OCI-LY3 (cell line): ENCODE measurements around the gene PTPN5.

ENCODE experiments used
- H2AFZ ChIP-seq: fragments of 200-600, 300-600 bp; shearing (Covaris generic); 2 replicates; pipeline ENCODE4 v1.6.0; 2014; ENCODE audit warnings: antibody characterized with exemption, low read depth, low read length
- H3K27ac ChIP-seq: fragments of 200-600, 300-600 bp; sonication (generic); 2 replicates; pipeline ENCODE4 v1.5.1; 2014; ENCODE audit warnings: mild to moderate bottlenecking, low read length, moderate library complexity, mixed read lengths
- H3K27me3 ChIP-seq: fragments of 200-600, 300-600 bp; sonication (generic); 2 replicates; pipeline ENCODE4 v1.6.1; 2014; ENCODE audit warnings: low read depth, low read length, mixed read lengths
- H3K36me3 ChIP-seq: fragments of 200-600, 300-600 bp; sonication (generic); replicated peaks from 2 replicates; pipeline ENCODE3; 2014; ENCODE audit warnings: low read depth, low read length, mixed read lengths
- H3K4me1 ChIP-seq: fragments of 300-600, 200-600 bp; sonication (generic); 2 replicates; pipeline ENCODE4 v1.6.1; 2014; ENCODE audit warnings: low read length, mixed read lengths
- H3K4me2 ChIP-seq: fragments of 200-600, 300-600 bp; sonication (generic); 2 replicates; pipeline ENCODE4 v1.6.1; 2014; ENCODE audit warnings: low read length, mixed read lengths
- H3K4me3 ChIP-seq: fragments of 300-600, 200-600 bp; sonication (generic); 2 replicates; pipeline ENCODE4 v1.5.1; 2014; ENCODE audit warnings: antibody characterized with exemption, mild to moderate bottlenecking, low read length, moderate library complexity
- H3K79me2 ChIP-seq: fragments of 300-600, 200-600 bp; shearing (Covaris generic); 2 replicates; pipeline ENCODE4 v1.6.1; 2014; ENCODE audit warnings: mild to moderate bottlenecking, low read length, mixed read lengths
- H3K9ac ChIP-seq: fragments of 300-600, 200-600 bp; shearing (Covaris generic); 2 replicates; pipeline ENCODE4 v1.6.0; 2014; ENCODE audit warnings: mild to moderate bottlenecking, low read length, moderate library complexity
- H3K9me3 ChIP-seq: fragments of 200-600, 300-600 bp; shearing (Covaris generic); 2 replicates; pipeline ENCODE4 v1.6.1; 2014; ENCODE audit warnings: low read length, mixed read lengths; ENCODE audit not compliant: insufficient read depth
- H4K20me1 ChIP-seq: fragments of 200-600, 300-600 bp; sonication (generic); 2 replicates; pipeline ENCODE4 v1.6.1; 2016; ENCODE audit warnings: low read length, mixed read lengths; ENCODE audit not compliant: insufficient read depth
- CTCF ChIP-seq: fragments of 200-600, 300-600 bp; sonication (generic); IDR thresholded peaks from 2 replicates; pipeline ENCODE4 v1.5.1; 2014; ENCODE audit warnings: antibody characterized with exemption, low read length, low read depth
- EZH2phosphoT487 ChIP-seq: fragments of 200-600 bp; shearing (Covaris generic); IDR thresholded peaks from 2 replicates; pipeline ENCODE4 v1.6.1; 2018; ENCODE audit warnings: antibody characterized with exemption, mixed run types, low read depth

The PTPN5 gene

GRCh38 chr11:18750944-18751343 is 40.7 kb downstream of the PTPN5 start:
- Histone ChIP-seq H3K4me2 (no peak overlapping the region), H3K27ac (no peak overlapping the region), H3K79me2 (no peaks in the 10 kb centered on the region), H3K9me3 (no peaks in the 10 kb centered on the region), H3K36me3 (no peaks in the 10 kb centered on the region), H3K9ac (no peak overlapping the region), H3K27me3 (peaks cover 36% of the 10 kb centered on the region), H4K20me1 (no peaks in the 10 kb centered on the region), H3K4me3 (no peak overlapping the region), H2AFZ (no peak overlapping the region), H3K4me1 (no peaks in the 10 kb centered on the region)
- TF ChIP-seq CTCF (no peak), EZH2phosphoT487 (no peak)

- Histone ChIP-seq H3K27me3 (peaks cover 36% of the 10 kb centered on the region), H3K9me3 (no peaks in the 10 kb centered on the region), H3K79me2 (no peaks in the 10 kb centered on the region), H3K27ac (no peak overlapping the region), H3K9ac (no peak overlapping the region), H3K4me2 (no peak overlapping the region), H3K4me3 (no peak overlapping the region), H2AFZ (no peak overlapping the region), H3K4me1 (no peaks in the 10 kb centered on the region), H4K20me1 (no peaks in the 10 kb centered on the region), H3K36me3 (no peaks in the 10 kb centered on the region)
- TF ChIP-seq EZH2phosphoT487: no peak
Measured at GRCh38 chr11:18749681-18750319, 41.8 kb downstream of the PTPN5 start.

GRCh38 chr11:18748766-18749365 is 42.7 kb downstream of the PTPN5 start:
- no peak overlapping the region for H3K9ac ChIP-seq
- H2AFZ ChIP-seq: no peak overlapping the region
- no peaks in the 10 kb centered on the region for H3K79me2 ChIP-seq
- H3K9me3 ChIP-seq: no peaks in the 10 kb centered on the region
- peaks cover 36% of the 10 kb centered on the region for H3K27me3 ChIP-seq
- H3K4me2 ChIP-seq: no peak overlapping the region
- H4K20me1 ChIP-seq: no peaks in the 10 kb centered on the region
- H3K4me1 ChIP-seq: no peaks in the 10 kb centered on the region
- TF ChIP-seq CTCF (no peak), EZH2phosphoT487 (no peak)
- H3K36me3 ChIP-seq: no peaks in the 10 kb centered on the region
- no peak overlapping the region for H3K4me3 ChIP-seq
- H3K27ac ChIP-seq: no peak overlapping the region

- Histone ChIP-seq H3K4me2 (no peak overlapping the region), H3K9me3 (no peaks in the 10 kb centered on the region), H4K20me1 (no peaks in the 10 kb centered on the region), H3K79me2 (no peaks in the 10 kb centered on the region), H3K4me3 (no peak overlapping the region), H2AFZ (no peak overlapping the region), H3K4me1 (no peaks in the 10 kb centered on the region), H3K36me3 (no peaks in the 10 kb centered on the region), H3K27me3 (peaks cover 16% of the 10 kb centered on the region), H3K27ac (no peak overlapping the region), H3K9ac (no peak overlapping the region)
- TF ChIP-seq CTCF (no peak), EZH2phosphoT487 (no peak)
Measured at GRCh38 chr11:18745251-18745650, 46.3 kb downstream of the PTPN5 start.
